Epithelial cell of prostate (primary cell): Measurements from ENCODE around the gene BATF3.
"Not testable (repeated sequence)": the region's sequence is repeated elsewhere in the genome, so short reads cannot be mapped to it uniquely, and the experiment has no call there.

ENCODE experiments used
- DNase-seq: peaks from one replicate; pipeline ENCODE4 v3.0.0-alpha.2; 2011; ENCODE audit warnings: low read depth, low spot score
- H3K27ac ChIP-seq: fragments of 450-650 bp; 2 replicates; pipeline ENCODE4 v1.5.1; 2017; ENCODE audit warnings: mild to moderate bottlenecking

BATF3 gene

GRCh38 chr1:212666116-212666775, 33.4 kb downstream of the BATF3 start:
- no peak overlapping the region for H3K27ac ChIP-seq
- no peak for DNase-seq

GRCh38 chr1:212665241-212666115, 34.2 kb downstream of the BATF3 start:
- H3K27ac ChIP-seq, result no peak overlapping the region
- DNase-seq, result no peak

- no peak overlapping the region for H3K27ac ChIP-seq
- DNase-seq, result no peak
Observed at GRCh38 chr1:212664409-212665199, 35.0 kb downstream of the BATF3 start.

GRCh38 chr1:212658250-212658649, 41.4 kb downstream of the BATF3 start:
- H3K27ac ChIP-seq, DNase-seq: not testable (repeated sequence)

GRCh38 chr1:212656730-212657129, 42.9 kb downstream of the BATF3 start:
- no peak overlapping the region for H3K27ac ChIP-seq
- DNase-seq, result no peak

DNA sequence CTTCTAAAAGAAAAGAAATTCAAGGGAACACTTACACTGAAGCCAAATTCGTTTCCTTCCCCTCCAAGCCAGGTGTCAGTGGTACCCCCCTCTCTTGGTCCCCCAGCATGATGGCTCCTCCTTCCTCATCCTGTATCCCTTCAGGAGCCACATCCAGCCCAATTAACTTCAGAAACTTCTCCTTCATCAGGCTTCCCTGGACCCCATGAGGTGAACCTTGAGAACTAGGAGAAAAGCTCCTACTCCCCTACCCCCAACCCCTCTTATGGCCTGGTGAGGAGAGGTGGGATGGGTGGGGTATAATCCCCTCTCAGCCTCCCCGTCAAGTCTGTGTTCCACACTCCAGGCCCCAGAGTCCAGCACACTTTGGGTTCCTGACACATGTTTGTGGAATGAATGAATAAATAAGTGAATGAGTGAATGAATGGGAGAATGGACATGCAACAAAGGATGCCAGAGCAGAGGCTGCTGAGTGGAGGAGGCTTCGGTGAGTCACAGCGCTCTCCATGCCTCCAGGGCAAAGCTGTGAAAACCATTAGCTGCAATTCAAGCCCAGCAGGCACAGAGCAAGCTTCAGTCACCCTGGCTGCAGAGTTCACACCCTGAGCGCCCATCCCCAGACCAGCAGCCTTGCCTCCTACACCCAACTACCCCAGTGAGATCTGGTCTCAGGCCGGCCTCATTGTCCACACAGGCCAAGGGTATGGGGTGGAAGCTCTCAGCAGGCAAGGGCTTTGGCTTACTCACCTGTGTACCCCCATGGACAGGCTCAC, 43.8 kb downstream of the BATF3 start:
- DNase-seq, result no peak

GRCh38 chr1:212652609-212653008, 47.0 kb downstream of the BATF3 start:
- no peak for DNase-seq

More for the DNA sequence above, 43.8 kb downstream of the BATF3 start:
- H3K27ac ChIP-seq, result no peak overlapping the region

GRCh38 chr1:212651977-212652376, 47.7 kb downstream of the BATF3 start:
- DNase-seq, result no peak
- H3K27ac ChIP-seq, result no peak overlapping the region

More at GRCh38 chr1:212652609-212653008, 47.0 kb downstream of the BATF3 start:
- no peak overlapping the region for H3K27ac ChIP-seq

- no peak for DNase-seq
Observed at GRCh38 chr1:212651521-212651920, 48.1 kb downstream of the BATF3 start.

GRCh38 chr1:212650228-212650627, 49.4 kb downstream of the BATF3 start:
- DNase-seq, result no peak
- no peak overlapping the region for H3K27ac ChIP-seq

More at GRCh38 chr1:212651521-212651920, 48.1 kb downstream of the BATF3 start:
- H3K27ac ChIP-seq, result no peak overlapping the region

- DNase-seq, result no peak
- no peak overlapping the region for H3K27ac ChIP-seq
Observed at GRCh38 chr1:212649020-212649419, 50.6 kb downstream of the BATF3 start.

DNA sequence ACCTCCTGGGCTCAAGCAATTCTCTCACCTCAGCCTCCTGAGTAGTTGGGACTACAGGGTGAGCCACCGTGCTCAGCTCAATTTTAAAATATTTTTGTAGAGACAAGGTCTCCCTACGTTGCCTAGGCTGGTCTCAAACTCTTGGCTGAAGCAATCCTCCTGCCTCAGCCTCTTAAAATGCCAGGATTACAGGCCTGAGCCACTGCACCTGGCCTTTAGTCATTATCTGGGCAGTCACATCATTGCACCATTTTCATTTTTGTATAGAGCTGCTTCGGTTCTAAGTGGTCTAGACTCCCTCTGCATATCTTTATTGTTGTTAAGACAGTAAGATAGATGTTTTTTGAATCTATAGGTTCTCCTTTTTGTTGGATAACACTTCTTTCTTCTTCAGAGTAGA, 51.2 kb downstream of the BATF3 start:
- H3K27ac ChIP-seq, result no peak overlapping the region
- no peak for DNase-seq

GRCh38 chr1:212647004-212647403, 52.6 kb downstream of the BATF3 start:
- no peak overlapping the region for H3K27ac ChIP-seq
- no peak for DNase-seq

DNA sequence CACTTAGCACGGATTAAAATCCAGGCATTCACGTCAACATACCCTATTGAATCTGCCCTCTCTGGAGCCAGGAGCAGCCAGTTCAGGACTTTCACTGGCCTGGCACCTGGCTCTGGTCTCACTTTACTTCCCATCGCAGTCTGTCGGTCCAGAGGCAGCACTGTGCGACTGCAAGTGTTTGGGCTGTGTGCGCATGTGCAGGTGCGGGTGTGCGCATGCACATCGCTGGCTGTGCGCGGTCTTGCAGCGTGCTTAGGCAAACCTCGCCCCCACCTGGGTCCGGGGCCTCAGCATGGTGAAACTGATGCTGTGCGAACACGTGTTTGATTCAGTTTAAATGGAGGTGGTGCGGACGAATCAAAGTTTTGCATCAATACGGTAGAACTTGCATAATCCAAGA, 53.1 kb downstream of the BATF3 start:
- H3K27ac ChIP-seq, result no peak overlapping the region
- DNase-seq, result no peak

GRCh38 chr1:212645546-212646543, 53.8 kb downstream of the BATF3 start:
- no peak for DNase-seq
- H3K27ac ChIP-seq, result no peak overlapping the region

DNA sequence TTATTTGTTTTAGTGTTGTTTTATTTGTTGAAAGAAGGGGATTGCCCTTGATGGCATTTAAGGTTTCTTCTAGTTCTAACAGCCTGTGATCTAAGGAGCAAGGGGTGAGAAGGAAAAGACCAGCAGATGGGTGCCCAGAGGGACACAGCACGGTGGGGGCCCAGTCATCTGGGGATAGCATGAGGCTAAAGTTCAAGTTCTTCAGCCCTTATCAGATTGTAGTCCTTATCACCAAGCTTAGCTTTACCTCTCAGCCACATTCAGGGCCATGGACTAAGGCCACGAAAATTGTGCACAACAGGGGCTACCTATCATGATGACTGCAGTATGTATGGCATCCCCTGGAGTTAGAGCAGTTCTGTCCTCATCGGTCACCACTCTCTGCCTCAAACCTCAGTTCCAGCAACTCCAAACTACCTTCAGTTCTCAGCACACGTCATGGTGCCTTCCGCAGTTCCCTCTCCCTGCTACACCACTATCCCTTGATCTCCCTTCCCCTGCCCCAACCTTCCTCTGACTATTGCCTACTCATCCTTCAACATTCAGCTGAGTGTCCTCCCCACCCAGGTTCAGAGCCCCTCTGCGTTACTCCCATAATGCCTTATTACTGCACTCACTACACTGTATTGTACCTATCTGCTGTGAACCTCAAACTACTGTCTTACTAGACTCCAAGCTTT, 54.6 kb downstream of the BATF3 start:
- DNase-seq, result no peak

GRCh38 chr1:212643877-212644276, 55.8 kb downstream of the BATF3 start:
- no peak overlapping the region for H3K27ac ChIP-seq
- DNase-seq, result no peak

More for the DNA sequence above, 54.6 kb downstream of the BATF3 start:
- no peak overlapping the region for H3K27ac ChIP-seq

DNA sequence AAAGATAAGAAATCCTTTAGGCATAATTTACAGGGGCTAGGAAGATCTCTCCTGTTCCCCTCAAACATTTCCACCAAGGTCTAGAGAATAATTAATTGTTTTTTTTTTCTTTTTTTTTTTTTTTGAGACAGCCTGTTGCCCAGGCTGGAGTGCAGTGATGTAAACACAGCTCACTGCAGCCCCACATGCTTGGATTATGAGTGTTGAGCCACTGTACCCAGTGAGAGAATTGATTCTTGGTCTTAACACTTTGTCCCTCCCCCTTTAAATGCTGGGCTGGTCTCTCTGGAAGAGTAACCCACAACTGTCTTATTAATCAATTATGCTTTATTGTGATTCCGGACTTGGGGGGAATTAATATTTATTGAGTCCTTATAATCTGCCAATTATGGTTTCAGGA, 57.7 kb downstream of the BATF3 start:
- no peak overlapping the region for H3K27ac ChIP-seq
- DNase-seq, result no peak
